Osteocyte (in vitro differentiated cells): ENCODE data around the gene MTHFD1L. TPM values are rescaled to one million over a fixed set of nuclear protein-coding genes. Genes with fewer than 3 reads are reported as not detected.

ENCODE experiments used
- DNase-seq: peaks from one replicate; pipeline ENCODE4 v3.0.0; 2021; ENCODE audit warnings: mixed read lengths; ENCODE audit not compliant: unreplicated experiment; ENCODE audit errors: extremely low spot score
- H3K27ac Mint-ChIP-seq: one replicate; pipeline ENCODE4 v1.8.0; 2021; ENCODE audit warnings: mild to moderate bottlenecking, mixed read lengths; ENCODE audit not compliant: unreplicated experiment
- H3K27me3 Mint-ChIP-seq: one replicate; pipeline ENCODE4 v1.8.0; 2021; ENCODE audit warnings: mixed read lengths; ENCODE audit not compliant: unreplicated experiment
- H3K36me3 Mint-ChIP-seq: one replicate; pipeline ENCODE4 v1.8.0; 2021; ENCODE audit warnings: mixed read lengths; ENCODE audit not compliant: unreplicated experiment
- H3K4me1 Mint-ChIP-seq: one replicate; pipeline ENCODE4 v1.8.0; 2021; ENCODE audit warnings: mixed read lengths; ENCODE audit not compliant: unreplicated experiment
- H3K4me3 Mint-ChIP-seq: one replicate; pipeline ENCODE4 v1.8.0; 2021; ENCODE audit warnings: mild to moderate bottlenecking, moderate library complexity, mixed read lengths; ENCODE audit not compliant: unreplicated experiment
- H3K9me3 Mint-ChIP-seq: one replicate; pipeline ENCODE4 v1.8.0; 2021; ENCODE audit warnings: mixed read lengths; ENCODE audit not compliant: unreplicated experiment
- total RNA-seq: library from RNA; stranded (reverse); gene quantifications from 2 replicates; pipeline ENCODE4 v1.2.1, GENCODE V29; 2021
- TF ChIP-seq, protein P1 (sequence below): fragments of 200-600 bp; sonication (generic); IDR thresholded peaks from 2 replicates; pipeline ENCODE4 v1.5.0; 2021; ENCODE audit warnings: antibody characterized with exemption, mild to moderate bottlenecking, moderate library complexity

The MTHFD1L gene
- total RNA-seq, 1 donor from 2014 or later = 63.2 TPM

DNA sequence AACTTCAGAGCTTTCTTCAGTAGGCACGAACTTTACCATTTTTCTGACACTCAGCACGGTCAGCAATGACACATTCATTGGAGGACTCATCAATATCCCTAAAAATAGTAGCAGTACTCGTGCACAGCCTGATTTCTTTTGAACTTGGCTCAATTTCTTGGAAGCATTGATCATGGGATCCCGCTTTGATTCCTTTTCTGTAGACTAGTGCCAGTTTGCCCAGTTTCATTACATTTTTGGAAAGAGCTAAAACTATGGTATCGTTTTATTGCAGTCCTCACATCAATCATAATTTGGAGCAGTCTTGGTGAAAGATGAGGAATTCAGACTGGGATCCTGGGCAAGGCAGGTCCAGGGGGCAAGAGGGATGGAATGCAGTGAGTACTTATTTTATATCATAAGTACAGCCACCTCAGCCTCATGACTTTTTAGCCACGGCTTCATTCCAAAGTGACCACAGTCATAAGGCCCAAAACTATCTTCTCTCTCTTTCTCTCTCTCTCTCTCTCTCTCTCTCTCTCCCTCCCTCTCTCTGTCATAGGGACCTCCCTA lies 203.3 kb downstream of the MTHFD1L start:
- DNase-seq = no peak
- H3K9me3 Mint-ChIP-seq = peaks cover 3% of the 10 kb centered on the region
- H3K36me3 Mint-ChIP-seq = peaks cover 7% of the 10 kb centered on the region
- H3K27ac Mint-ChIP-seq = peak overlapping the region; percentile 96
- H3K4me3 Mint-ChIP-seq = peak overlapping the region; percentile 24
- no peaks in the 10 kb centered on the region for H3K27me3 Mint-ChIP-seq
- H3K4me1 Mint-ChIP-seq = peaks cover 70% of the 10 kb centered on the region
- TF ChIP-seq, protein P1, sequence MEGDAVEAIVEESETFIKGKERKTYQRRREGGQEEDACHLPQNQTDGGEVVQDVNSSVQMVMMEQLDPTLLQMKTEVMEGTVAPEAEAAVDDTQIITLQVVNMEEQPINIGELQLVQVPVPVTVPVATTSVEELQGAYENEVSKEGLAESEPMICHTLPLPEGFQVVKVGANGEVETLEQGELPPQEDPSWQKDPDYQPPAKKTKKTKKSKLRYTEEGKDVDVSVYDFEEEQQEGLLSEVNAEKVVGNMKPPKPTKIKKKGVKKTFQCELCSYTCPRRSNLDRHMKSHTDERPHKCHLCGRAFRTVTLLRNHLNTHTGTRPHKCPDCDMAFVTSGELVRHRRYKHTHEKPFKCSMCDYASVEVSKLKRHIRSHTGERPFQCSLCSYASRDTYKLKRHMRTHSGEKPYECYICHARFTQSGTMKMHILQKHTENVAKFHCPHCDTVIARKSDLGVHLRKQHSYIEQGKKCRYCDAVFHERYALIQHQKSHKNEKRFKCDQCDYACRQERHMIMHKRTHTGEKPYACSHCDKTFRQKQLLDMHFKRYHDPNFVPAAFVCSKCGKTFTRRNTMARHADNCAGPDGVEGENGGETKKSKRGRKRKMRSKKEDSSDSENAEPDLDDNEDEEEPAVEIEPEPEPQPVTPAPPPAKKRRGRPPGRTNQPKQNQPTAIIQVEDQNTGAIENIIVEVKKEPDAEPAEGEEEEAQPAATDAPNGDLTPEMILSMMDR = no peak

DNA sequence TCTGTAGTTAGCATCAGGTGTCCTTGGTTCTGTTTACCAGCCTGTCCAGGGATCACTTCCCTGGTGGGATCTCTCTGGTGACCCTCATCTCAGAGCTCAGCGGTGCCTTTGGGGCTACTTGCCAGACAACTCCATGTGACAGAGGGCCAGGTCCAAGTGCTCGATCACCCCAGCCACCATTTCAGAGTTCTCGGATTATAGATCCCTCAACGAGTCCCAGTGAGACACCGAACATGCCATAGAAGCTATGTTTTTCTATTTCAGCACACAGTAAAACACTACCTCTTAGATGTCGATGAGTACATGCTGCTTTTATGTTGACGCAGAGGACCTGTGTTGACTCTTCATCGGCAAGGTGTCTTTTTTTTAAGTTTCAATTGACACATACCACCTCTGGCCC lies 204.1 kb downstream of the MTHFD1L start:
- peak overlapping the region; percentile 96 for H3K27ac Mint-ChIP-seq
- peaks cover 66% of the 10 kb centered on the region for H3K4me1 Mint-ChIP-seq
- H3K4me3 Mint-ChIP-seq = no peak overlapping the region

DNA sequence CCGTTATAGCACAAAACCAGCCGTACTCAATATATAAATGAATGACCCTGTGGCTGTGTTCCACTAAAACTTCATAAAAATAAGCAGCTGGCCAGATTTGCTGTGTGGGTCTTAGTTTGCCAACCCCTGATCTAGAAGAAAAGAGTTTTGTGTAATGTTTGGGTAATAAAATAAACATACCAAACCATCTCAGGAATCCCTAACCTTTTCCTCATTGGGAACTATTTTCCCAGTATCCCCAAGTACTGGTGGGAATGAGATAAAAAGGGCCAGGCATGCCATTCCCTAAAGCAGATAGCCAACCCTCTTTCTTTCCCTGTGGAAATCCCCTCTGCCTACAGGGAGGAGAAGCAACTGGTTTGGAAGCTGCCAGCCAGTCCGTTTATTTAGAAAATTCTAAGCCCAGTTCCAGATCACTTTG lies 205.1 kb downstream of the MTHFD1L start:
- Mint-ChIP-seq H3K27me3 (no peaks in the 10 kb centered on the region), H3K27ac (peak overlapping the region; percentile 96), H3K36me3 (peaks cover 6% of the 10 kb centered on the region), H3K4me3 (peak overlapping the region; percentile 44), H3K4me1 (peaks cover 67% of the 10 kb centered on the region), H3K9me3 (peaks cover 9% of the 10 kb centered on the region)
- TF ChIP-seq, protein P1 = no peak
- DNase-seq = no peak

More for the DNA sequence above, 204.1 kb downstream of the MTHFD1L start:
- DNase-seq = no peak
- TF ChIP-seq, protein P1 = no peak
- Mint-ChIP-seq H3K36me3 (peaks cover 8% of the 10 kb centered on the region), H3K27me3 (no peaks in the 10 kb centered on the region), H3K9me3 (peaks cover 3% of the 10 kb centered on the region)

DNA sequence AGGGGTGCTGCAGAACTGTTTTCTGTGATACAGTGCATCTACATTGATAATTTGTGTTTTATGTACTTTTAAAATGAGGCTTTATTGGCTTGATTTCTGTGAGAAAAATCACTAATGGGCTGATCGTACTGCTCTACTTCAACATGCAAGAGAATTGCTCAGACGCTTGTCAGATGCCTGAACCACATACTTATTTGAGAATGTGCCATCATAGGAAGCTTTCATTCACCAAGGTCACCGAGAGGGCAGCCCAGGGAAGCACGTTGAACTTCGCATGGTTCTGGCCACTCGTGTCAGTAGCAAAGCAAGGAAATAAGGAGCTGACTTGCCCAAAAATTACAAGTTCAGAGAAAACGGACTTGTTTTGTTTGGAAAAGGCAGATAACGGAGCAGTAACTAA lies 205.8 kb downstream of the MTHFD1L start:
- H3K9me3 Mint-ChIP-seq = peaks cover 9% of the 10 kb centered on the region

DNA sequence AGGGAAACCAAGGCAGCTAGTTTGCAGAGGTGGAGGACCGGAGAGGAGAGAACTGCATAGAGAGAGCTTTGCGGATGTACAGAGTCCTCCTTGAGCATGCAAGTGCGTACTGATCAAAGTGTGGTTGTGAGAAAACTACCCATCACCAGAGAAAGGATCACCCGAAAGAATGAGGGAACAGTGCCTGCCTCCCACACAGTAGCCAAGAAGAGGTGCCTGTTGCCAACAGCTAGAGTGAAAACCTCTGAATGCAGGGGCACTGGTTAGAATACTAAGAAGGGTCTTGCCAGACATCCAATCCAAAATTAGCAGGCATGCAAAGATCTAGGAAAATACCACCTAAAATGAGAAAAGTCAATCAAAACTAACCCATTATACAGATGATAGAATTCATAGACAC lies 207.6 kb downstream of the MTHFD1L start:
- Mint-ChIP-seq H3K27me3 (no peaks in the 10 kb centered on the region), H3K9me3 (peaks cover 13% of the 10 kb centered on the region), H3K4me3 (no peak overlapping the region), H3K27ac (no peak overlapping the region), H3K4me1 (peaks cover 57% of the 10 kb centered on the region), H3K36me3 (peaks cover 9% of the 10 kb centered on the region)
- TF ChIP-seq, protein P1 = no peak
- DNase-seq = no peak

More for the DNA sequence above, 205.8 kb downstream of the MTHFD1L start:
- Mint-ChIP-seq H3K36me3 (peaks cover 6% of the 10 kb centered on the region), H3K27ac (peak overlapping the region; percentile 96), H3K4me3 (no peak overlapping the region), H3K27me3 (no peaks in the 10 kb centered on the region), H3K4me1 (peaks cover 68% of the 10 kb centered on the region)
- TF ChIP-seq, protein P1 = no peak
- no peak for DNase-seq
